GM18951 (cell line): Measurements from ENCODE around the gene MYO1G.

Experiments used
- POLR2A ChIP-seq: IDR thresholded peaks from 4 replicates; pipeline ENCODE4 v1.6.1; 2011; ENCODE audit warnings: mild to moderate bottlenecking; ENCODE audit not compliant: insufficient read length, insufficient read depth; ENCODE audit errors: extremely low read depth
- in situ Hi-C: fragments of 300-500 bp; cut with MboI; formaldehyde crosslinking; loops from one replicate; pipeline ENCODE4 v1.12.0; 2022; ENCODE audit warnings: low sequenced_read_pairs, mixed read lengths, inconsistent platforms; ENCODE audit not compliant: unreplicated experiment

Gene MYO1G

DNA sequence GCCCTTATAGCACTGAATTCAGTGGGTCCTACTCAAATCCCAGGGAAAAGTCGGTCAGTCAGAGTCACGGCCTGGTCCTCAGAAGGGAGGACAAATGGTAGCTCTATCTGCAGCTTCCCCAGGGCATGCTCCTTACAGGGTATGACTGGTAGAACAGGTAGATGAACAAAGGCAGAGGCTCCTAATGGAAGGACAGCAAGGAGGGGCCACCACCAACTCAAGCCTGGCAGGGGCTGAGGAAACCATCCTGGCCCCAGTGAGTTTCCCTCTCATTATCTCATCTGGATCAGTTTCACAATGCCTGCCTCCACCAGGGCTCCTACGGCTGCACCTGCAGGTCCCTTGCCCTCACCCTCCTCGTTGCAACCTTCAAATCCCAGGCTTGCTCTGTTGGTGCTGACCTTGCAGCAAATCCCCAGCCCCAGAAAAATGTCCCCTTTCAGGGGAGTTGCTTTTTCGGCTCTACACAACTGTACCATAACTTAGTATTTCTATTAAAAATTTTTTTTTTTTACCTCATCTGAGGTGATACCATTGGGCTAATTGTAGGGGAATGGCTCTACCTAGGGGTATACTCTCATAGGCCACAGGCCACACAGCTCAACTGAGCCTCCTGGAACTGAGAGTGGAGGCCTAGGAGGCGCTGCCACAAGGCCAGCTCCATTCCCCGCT lies 2.4 kb upstream of the MYO1G start:
- in situ Hi-C loops: no loop called here
- TF ChIP-seq POLR2A: peak; percentile 14

GRCh38 chr7:44980393-44981034 lies 1.7 kb upstream of the MYO1G start:
- no peak for TF ChIP-seq POLR2A
- in situ Hi-C loops: no loop called here

GRCh38 chr7:44979481-44980392 lies 922 bp upstream of the MYO1G start:
- TF ChIP-seq POLR2A: no peak
- in situ Hi-C loops: no loop called here

GRCh38 chr7:44977959-44978335 lies 868 bp downstream of the MYO1G start:
- TF ChIP-seq POLR2A: no peak
- in situ Hi-C loops: no loop called here

- TF ChIP-seq POLR2A: peak; percentile 47
- in situ Hi-C loops: no loop called here
Measured at GRCh38 chr7:44977304-44977958, 1.4 kb downstream of the MYO1G start.

GRCh38 chr7:44976746-44977196 lies 2.0 kb downstream of the MYO1G start:
- TF ChIP-seq POLR2A: no peak
- in situ Hi-C loops: no loop called here

DNA sequence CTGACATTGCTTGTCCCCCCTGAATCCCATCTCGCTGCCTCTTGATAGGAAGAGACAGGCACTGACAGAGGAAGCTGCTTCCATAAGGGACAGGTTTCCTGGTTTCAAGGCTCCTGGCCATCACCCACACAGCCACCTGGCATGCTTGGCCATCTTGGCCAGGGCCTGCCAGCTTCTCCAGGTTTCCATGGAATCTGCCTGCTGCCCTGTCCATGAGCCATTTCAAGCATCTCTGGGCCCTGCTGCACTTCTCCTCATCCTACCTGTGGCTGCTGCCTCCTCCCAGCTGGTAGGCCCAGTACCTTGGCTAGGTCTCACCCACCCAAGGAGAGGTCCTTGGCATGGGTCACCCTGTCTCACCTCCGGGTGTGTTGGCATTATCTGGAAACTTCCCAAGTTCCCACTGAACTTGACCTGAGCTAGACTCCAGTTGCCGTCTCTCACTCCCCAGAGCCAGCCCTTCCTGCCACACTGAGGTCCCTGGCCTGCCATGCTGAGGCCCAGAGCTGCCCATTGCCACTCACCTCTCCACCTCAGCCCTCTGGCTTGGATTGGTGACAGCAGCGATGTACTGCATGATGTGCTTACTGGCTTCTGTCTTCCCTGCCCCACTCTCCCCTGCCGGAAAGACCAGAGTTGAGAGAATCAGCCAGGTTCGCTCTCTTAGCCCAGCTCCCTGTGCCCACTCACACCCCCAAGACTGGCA lies 2.6 kb downstream of the MYO1G start:
- no peak for TF ChIP-seq POLR2A
- in situ Hi-C loops: no loop called here

- peak; percentile 10 for TF ChIP-seq POLR2A
- in situ Hi-C loops: no loop called here
Measured at GRCh38 chr7:44975331-44976039, 3.3 kb downstream of the MYO1G start.

DNA sequence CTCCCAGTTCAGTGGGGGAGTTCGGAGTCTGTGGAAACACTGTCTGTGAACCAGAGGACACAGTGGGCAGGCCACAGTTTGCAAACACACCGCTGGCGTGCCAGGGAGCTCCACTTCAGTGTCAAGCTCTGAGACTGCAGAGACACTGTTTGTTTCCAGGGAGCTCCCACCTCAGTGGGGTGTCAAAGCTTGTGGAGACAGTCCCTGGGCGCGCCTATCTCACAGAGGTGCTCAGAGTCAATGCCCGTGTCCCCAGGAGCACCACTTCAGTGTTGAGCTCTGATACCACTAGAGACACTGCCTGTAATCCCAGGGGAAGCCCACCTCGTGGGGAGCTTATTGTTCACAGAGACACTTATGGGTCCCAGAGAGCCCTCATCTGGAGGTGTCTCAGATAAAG lies 4.3 kb downstream of the MYO1G start:
- in situ Hi-C loops: no loop called here
- no peak for TF ChIP-seq POLR2A

DNA sequence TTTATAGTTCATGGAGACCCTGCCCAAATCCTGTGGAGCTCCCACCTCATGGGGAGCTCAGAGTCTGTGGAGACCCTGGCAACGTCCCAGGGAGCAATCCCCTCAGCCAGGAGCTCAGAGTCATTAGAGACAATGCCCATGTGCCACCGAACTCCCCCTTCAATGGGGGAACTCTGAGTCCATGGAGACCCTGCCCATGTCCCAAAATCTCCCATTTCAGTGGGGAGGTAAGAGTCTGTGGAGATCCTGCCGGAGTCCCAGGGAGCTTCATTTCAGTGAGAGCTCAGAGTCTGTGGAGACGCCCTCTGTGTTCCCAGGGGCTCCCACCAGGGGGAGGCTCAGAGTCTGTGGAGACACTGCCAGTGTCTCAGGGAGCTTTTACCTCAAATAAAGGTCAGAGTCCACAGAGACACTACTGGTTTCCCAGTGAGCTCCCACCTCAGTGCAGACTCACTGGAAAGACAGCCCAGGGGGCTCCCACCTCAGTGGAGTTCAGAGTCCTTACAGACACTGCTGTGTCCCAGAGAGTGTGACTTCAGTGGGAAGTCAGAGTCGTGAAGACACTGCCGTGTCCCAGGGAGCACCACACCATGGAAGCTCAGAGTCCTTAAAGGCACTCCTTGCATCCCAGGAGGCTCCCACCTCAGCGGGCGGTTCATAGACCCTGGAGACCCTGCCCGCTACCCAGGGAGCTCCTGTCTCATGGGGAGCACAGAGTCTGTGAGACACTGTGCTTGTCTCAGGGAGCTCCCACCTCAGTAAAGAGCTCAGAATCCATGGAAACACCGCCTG lies 5.0 kb downstream of the MYO1G start:
- in situ Hi-C loops: no loop called here
- no peak for TF ChIP-seq POLR2A

- in situ Hi-C loops: no loop called here
Measured at GRCh38 chr7:44972562-44972961, 6.3 kb downstream of the MYO1G start.

More at GRCh38 chr7:44972562-44972961, 6.3 kb downstream of the MYO1G start:
- TF ChIP-seq POLR2A: no peak
